Calu3 (cell line): ENCODE results near the gene CRYBG3. TPM values are rescaled to one million over a fixed set of nuclear protein-coding genes. Genes with fewer than 3 reads are reported as not detected.

ENCODE experiments used
- BruUV-seq: library from RNA; stranded (reverse); fragments of 400-500 nt; replicated peaks from 2 replicates; lab custom pipeline; 2021; lab: Mats Ljungman, UMichigan
- CTCF ChIA-PET: fragments of 300-600 bp; sonication (Branson Sonifier 250); formaldehyde crosslinking; loops from one replicate; lab custom pipeline; 2022; ENCODE audit warnings: antibody characterized with exemption; lab: Charles Lee
- DNase-seq: peaks from one replicate; pipeline ENCODE4 v3.0.0; 2022
- H3K27ac Mint-ChIP-seq: one replicate; pipeline ENCODE4 v1.8.0; 2022; ENCODE audit warnings: mixed read lengths; ENCODE audit not compliant: unreplicated experiment
- H3K27me3 Mint-ChIP-seq: one replicate; pipeline ENCODE4 v1.8.0; 2022; ENCODE audit warnings: mixed read lengths; ENCODE audit not compliant: unreplicated experiment
- H3K36me3 Mint-ChIP-seq: one replicate; pipeline ENCODE4 v1.8.0; 2022; ENCODE audit warnings: mild to moderate bottlenecking, moderate library complexity, mixed read lengths; ENCODE audit not compliant: insufficient read depth, unreplicated experiment
- H3K4me1 Mint-ChIP-seq: one replicate; pipeline ENCODE4 v1.8.0; 2022; ENCODE audit warnings: mild to moderate bottlenecking, low read depth, mixed read lengths; ENCODE audit not compliant: unreplicated experiment
- H3K4me3 Mint-ChIP-seq: one replicate; pipeline ENCODE4 v1.8.0; 2022; ENCODE audit warnings: mild to moderate bottlenecking, low read depth, moderate library complexity, mixed read lengths; ENCODE audit not compliant: unreplicated experiment
- H3K9me3 Mint-ChIP-seq: one replicate; pipeline ENCODE4 v1.8.0; 2022; ENCODE audit warnings: low read depth, mixed read lengths; ENCODE audit not compliant: unreplicated experiment
- intact Hi-C: fragments of 100-400 bp; cut with micrococcal nuclease; formaldehyde crosslinking; loops from one replicate; pipeline ENCODE4 v1.10.0; 2022; ENCODE audit not compliant: unreplicated experiment
- total RNA-seq: library from RNA; stranded (reverse); gene quantifications from 2 replicates; pipeline ENCODE4 v1.2.3, GENCODE V29; 2022
- TF ChIP-seq, protein P1 (sequence below): fragments of 200-600 bp; IDR thresholded peaks from one replicate; pipeline ENCODE4 v1.8.0; 2022; ENCODE audit warnings: antibody characterized with exemption; ENCODE audit not compliant: unreplicated experiment

The CRYBG3 gene
- total RNA-seq, 1 experiment from 2014 or later = 10.3 TPM

DNA sequence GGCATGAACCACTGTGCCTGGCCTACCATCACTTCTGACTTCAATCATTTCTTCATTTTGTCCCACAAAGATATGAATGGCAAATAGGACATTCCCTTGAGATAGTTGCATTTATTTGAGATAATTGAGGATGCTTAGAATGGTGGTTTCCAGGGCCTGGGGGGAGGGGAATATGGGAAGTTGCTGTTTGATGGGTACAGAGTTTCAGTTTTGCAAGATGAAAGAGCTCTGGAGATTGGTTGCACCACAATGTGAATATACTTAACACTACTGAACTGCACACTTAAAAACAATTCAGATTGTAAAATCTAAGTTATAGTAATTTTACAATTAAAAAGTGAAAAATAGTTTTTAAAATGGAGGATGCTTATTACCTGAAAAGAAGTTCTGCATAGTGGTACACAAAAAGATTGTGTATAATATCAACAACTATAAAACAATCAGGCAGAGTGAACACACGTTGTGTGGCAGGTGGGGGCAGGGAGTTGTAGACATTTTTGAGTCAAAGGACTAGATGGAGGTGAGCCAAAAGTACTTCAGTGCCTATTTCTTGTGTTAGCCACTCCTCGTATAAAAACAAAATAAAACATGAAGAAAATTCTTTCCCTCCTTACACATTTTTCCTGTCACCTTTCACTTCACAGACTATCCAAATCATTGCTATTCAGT is 168.9 kb downstream of the CRYBG3 start:
- CTCF ChIA-PET = no interaction called here
- H3K27me3 Mint-ChIP-seq = no peaks in the 10 kb centered on the region
- no peaks in the 10 kb centered on the region for H3K36me3 Mint-ChIP-seq
- no TSS peak for BruUV-seq
- TF ChIP-seq, protein P1, sequence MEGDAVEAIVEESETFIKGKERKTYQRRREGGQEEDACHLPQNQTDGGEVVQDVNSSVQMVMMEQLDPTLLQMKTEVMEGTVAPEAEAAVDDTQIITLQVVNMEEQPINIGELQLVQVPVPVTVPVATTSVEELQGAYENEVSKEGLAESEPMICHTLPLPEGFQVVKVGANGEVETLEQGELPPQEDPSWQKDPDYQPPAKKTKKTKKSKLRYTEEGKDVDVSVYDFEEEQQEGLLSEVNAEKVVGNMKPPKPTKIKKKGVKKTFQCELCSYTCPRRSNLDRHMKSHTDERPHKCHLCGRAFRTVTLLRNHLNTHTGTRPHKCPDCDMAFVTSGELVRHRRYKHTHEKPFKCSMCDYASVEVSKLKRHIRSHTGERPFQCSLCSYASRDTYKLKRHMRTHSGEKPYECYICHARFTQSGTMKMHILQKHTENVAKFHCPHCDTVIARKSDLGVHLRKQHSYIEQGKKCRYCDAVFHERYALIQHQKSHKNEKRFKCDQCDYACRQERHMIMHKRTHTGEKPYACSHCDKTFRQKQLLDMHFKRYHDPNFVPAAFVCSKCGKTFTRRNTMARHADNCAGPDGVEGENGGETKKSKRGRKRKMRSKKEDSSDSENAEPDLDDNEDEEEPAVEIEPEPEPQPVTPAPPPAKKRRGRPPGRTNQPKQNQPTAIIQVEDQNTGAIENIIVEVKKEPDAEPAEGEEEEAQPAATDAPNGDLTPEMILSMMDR = no peak
- no peak for DNase-seq
- H3K9me3 Mint-ChIP-seq = peaks cover 3% of the 10 kb centered on the region
- H3K4me1 Mint-ChIP-seq = peaks cover 17% of the 10 kb centered on the region
- no peak overlapping the region for H3K27ac Mint-ChIP-seq
- no peak overlapping the region for H3K4me3 Mint-ChIP-seq
- intact Hi-C loops = no loop called here

DNA sequence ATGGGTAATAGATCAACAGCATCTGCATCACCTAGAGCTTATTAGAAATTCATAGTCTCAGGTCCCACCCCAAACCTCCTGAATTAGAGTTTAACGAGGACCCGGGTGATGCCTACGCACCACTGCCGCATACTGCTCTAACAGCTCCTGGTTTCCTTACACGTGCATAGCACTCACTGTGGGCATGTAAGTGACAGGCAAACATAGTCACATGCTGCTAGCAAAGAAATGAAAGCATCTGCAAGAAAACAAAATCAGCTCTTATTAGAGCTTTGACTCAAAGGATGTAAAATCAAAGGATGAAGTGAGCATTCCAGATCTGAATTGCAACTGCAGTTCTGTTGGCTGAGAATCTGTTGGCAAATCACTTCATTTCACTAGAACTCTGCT is 169.5 kb downstream of the CRYBG3 start:
- H3K4me3 Mint-ChIP-seq = no peak overlapping the region
- H3K36me3 Mint-ChIP-seq = no peaks in the 10 kb centered on the region
- peaks cover 17% of the 10 kb centered on the region for H3K4me1 Mint-ChIP-seq
- no TSS peak for BruUV-seq
- H3K27me3 Mint-ChIP-seq = no peaks in the 10 kb centered on the region
- intact Hi-C loops = no loop called here
- TF ChIP-seq, protein P1 = no peak
- peaks cover 3% of the 10 kb centered on the region for H3K9me3 Mint-ChIP-seq
- no peak for DNase-seq
- CTCF ChIA-PET = no interaction called here
- no peak overlapping the region for H3K27ac Mint-ChIP-seq

DNA sequence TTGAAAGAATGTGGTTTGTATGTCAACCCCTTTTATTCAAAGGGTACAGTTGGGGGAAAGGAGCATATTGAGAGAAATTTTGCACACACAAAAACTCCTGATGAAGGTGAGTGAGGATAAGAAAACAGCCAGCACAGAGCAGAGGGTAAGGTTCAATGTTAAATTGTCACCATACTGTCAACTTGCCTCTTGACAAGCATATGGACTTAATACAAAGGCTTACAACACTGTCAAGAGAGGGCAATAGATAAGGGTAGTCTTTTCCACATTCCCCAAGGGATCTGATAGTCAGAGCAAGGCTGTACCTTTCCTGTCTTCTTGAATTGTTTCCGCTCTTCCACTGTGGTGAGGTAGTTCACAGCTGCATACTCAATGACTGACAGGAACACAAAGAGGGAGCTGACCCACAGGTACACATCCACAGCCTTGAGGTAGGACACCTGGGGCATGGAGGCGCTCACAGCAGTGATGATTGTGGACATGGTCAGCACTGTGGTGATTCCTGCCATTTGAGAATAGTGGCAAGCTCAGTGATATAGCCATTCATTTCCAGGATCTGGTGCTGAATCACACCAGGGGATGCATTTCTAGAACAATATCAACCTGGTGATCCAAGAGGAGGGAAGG is 170.8 kb downstream of the CRYBG3 start:
- intact Hi-C loops = no loop called here

DNA sequence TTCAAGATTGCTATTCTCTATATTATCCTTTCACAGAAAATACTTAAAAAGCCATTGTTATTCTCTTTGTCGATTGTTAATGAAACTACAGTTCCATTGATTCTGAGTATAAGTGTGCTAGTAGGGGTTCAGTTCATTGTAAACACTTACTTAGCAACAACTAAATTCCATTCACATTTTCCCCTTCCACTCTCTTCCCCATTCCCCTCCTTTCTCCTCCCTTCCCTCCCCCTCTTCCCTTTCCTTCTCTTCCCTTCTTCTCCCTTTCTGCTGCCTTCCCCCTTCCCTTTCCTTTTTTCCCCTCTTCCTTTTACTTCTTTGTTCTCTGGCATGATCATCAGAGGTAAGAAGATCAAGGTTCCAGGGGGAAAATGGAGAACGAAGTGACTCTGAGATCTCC is 171.7 kb downstream of the CRYBG3 start:
- intact Hi-C loops = no loop called here
- DNase-seq = no peak
- H3K4me1 Mint-ChIP-seq = peaks cover 17% of the 10 kb centered on the region
- no TSS peak for BruUV-seq
- TF ChIP-seq, protein P1 = no peak
- no peaks in the 10 kb centered on the region for H3K36me3 Mint-ChIP-seq
- peaks cover under 1% of the 10 kb centered on the region for H3K9me3 Mint-ChIP-seq
- no peak overlapping the region for H3K4me3 Mint-ChIP-seq
- H3K27ac Mint-ChIP-seq = no peak overlapping the region
- H3K27me3 Mint-ChIP-seq = no peaks in the 10 kb centered on the region
- CTCF ChIA-PET = no interaction called here

More for the DNA sequence above, 170.8 kb downstream of the CRYBG3 start:
- BruUV-seq = no TSS peak
- no peak overlapping the region for H3K27ac Mint-ChIP-seq
- H3K27me3 Mint-ChIP-seq = no peaks in the 10 kb centered on the region
- no peak overlapping the region for H3K4me3 Mint-ChIP-seq
- peaks cover 3% of the 10 kb centered on the region for H3K9me3 Mint-ChIP-seq
- H3K4me1 Mint-ChIP-seq = peaks cover 17% of the 10 kb centered on the region
- CTCF ChIA-PET = no interaction called here
- TF ChIP-seq, protein P1 = no peak
- H3K36me3 Mint-ChIP-seq = no peaks in the 10 kb centered on the region
- DNase-seq = no peak
